ENCODE results near the gene ZNF497.

Gene ZNF497

DNA sequence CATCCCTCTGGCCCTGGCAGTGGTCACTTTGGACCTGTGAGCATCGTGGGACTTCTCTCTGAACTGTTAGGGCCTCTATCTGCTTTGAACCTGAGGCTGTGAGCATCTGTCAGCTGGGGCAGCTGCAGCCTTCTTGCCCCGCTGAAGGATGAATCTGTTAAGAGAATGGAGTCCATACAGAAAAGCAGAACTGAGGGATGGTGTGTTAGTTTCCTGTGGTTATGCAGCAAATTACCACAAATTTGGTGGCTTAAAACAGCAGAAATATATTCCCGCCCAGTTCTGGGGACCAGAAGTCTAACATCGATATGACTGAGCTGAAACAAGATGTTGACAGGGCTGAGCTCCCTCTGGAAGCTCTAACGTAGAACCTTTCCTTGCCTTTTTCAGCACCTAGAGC is 1.6 kb upstream of the ZNF497 start:
- in situ Hi-C loops (cut with HindIII; ENCODE audit: low sequenced_read_pairs), result no loop called here
- TF ChIP-seq, protein P1, sequence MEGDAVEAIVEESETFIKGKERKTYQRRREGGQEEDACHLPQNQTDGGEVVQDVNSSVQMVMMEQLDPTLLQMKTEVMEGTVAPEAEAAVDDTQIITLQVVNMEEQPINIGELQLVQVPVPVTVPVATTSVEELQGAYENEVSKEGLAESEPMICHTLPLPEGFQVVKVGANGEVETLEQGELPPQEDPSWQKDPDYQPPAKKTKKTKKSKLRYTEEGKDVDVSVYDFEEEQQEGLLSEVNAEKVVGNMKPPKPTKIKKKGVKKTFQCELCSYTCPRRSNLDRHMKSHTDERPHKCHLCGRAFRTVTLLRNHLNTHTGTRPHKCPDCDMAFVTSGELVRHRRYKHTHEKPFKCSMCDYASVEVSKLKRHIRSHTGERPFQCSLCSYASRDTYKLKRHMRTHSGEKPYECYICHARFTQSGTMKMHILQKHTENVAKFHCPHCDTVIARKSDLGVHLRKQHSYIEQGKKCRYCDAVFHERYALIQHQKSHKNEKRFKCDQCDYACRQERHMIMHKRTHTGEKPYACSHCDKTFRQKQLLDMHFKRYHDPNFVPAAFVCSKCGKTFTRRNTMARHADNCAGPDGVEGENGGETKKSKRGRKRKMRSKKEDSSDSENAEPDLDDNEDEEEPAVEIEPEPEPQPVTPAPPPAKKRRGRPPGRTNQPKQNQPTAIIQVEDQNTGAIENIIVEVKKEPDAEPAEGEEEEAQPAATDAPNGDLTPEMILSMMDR (IDR thresholded peaks at IDR 0.05; ENCODE audit: low read depth, low read length, missing control alignments), result no peak
- H3K4me3 ChIP-seq (ENCODE audit: low read depth, low read length), result no peak overlapping the region
- no peak for DNase-seq (ENCODE audit: low read depth)

DNA sequence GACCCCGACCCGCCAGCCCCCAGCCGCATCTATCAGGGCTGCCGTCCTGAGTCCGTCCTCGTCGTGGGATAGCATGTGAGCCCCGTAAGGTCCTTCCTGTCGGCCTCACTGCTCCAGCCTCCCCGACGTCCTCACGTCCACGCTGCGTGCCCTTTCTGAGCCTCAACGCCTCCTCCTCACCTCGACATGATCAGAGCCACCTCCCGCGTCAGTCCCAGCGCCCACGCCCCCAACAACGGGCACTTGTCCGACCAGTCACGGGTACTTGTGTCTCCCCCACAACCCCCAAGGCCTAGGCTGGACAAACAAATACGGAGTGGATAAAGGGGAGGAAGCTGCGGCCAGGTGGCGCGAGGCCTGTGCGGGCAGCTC is 665 bp downstream of the ZNF497 start:
- in situ Hi-C loops (cut with HindIII; ENCODE audit: low sequenced_read_pairs), result no loop called here
- peak; percentile 11 for DNase-seq (ENCODE audit: low read depth)
- TF ChIP-seq, protein P1 (IDR thresholded peaks at IDR 0.05; ENCODE audit: low read depth, low read length, missing control alignments), result no peak
- H3K4me3 ChIP-seq (ENCODE audit: low read depth, low read length), result peak overlapping the region; percentile 73

DNA sequence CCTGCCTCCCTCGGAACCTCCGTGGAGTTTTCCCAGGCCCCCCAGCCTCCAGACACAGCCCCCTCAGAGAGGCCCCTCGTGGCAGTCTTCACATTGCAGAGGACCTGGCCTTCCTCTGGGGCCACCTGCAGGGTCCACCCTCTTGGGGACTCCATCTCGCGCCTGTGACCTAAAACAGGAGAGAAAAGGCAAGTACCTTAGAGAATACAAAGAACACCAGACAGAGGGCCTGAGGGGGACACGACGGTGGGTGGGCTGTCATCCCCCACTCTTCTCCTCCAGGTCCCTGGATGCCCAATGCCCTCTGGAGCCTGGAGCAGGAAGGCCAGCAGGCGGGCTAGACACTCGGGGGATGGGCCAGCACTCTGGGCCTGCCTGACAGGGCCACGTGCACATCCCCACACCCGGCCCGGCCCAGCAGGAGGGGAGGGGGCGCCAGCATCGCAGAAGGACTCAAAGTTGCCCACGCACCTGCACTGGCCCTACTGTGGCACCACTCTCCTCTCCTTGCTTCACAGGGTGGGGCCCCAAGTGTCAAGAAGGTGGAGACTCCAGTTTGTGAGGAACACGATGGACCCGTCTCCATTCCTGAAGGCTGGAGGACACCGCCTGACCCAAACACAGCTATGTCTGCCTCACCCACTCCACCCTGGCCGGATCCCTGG is 4.9 kb downstream of the ZNF497 start:
- DNase-seq (ENCODE audit: low read depth), result no peak
- no peak overlapping the region for H3K4me3 ChIP-seq (ENCODE audit: low read depth, low read length)
- TF ChIP-seq, protein P1 (IDR thresholded peaks at IDR 0.05; ENCODE audit: low read depth, low read length, missing control alignments), result no peak
- in situ Hi-C loops (cut with HindIII; ENCODE audit: low sequenced_read_pairs), result no loop called here

DNA sequence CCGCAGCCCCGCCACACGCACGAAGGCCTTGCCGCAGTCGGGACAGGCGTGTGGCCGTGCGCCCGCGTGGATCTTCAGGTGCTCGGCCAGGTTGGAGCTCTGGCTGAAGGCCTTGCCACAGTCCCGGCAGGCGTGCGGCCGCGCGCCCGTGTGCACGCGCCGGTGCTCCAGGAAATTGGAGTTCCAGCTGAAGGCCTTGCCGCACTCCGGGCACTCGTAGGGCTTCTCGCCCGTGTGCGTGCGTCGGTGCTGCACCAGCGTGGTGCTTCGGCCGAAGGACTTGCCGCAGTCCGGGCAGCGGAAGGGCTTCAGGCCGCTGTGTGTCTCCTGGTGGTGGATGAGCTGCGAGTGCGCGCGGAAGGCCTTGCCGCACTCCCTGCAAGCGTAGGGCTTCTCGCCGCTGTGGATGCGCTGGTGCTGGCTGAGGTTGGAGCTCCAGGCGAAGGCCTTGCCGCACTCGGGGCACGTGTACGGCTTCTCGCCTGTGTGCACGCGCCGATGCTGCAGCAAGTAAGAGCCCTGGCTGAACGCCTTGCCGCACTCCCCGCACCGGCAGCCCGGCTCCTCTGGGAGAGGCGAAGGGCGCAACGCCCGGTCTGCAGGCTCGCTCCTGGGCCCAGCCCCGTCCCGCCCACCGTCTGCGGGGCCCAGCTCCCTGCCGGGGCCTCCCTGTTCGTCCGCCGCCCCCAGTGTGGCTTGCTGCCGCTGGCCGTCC is 5.6 kb downstream of the ZNF497 start:
- in situ Hi-C loops (cut with HindIII; ENCODE audit: low sequenced_read_pairs), result no loop called here
- no peak for DNase-seq (ENCODE audit: low read depth)
- no peak overlapping the region for H3K4me3 ChIP-seq (ENCODE audit: low read depth, low read length)
- TF ChIP-seq, protein P1 (IDR thresholded peaks at IDR 0.05; ENCODE audit: low read depth, low read length, missing control alignments), result no peak

DNA sequence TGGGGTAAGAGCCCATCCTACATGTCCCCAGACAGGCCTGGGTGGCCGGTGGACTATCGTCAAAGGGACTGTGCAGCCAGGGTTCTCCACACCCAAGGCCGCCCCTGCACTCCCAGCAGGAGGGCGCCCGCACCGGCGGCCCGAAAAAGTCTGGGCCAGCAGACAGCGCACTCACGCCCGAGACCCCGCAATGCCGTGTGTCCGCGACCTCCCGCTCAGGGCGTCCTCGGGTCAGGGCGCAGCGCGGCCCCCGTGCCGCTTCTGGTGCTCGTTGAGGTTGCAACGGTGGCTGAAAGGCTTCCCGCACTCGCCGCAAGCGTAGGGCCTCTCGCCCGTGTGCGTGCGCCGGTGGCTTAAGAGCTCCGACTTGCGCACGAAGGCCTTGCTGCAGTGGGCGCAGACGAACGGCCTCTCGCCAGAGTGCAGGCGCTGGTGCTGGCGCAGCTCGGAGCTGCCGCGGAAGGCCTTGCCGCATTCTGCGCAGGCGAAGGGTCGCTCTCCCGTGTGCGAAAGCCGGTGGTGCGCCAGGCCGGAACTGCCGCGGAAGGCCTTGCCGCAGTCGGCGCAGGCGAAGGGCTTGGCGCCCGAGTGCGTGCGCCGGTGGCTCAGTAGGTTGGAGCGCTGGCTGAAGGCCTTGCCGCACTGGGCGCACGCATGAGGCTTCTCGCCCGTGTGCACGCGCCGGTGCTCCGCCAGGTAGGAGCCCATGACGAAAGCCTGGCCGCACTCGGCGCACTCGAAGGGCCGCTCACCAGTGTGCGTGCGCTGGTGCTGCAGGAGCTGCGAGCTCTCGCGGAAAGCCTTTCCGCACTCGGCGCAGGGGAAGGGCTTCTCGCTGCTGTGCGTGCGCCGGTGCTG is 6.4 kb downstream of the ZNF497 start:
- no peak overlapping the region for H3K4me3 ChIP-seq (ENCODE audit: low read depth, low read length)
- TF ChIP-seq, protein P1 (IDR thresholded peaks at IDR 0.05; ENCODE audit: low read depth, low read length, missing control alignments), result no peak
- in situ Hi-C loops (cut with HindIII; ENCODE audit: low sequenced_read_pairs), result no loop called here
- DNase-seq (ENCODE audit: low read depth), result no peak

DNA sequence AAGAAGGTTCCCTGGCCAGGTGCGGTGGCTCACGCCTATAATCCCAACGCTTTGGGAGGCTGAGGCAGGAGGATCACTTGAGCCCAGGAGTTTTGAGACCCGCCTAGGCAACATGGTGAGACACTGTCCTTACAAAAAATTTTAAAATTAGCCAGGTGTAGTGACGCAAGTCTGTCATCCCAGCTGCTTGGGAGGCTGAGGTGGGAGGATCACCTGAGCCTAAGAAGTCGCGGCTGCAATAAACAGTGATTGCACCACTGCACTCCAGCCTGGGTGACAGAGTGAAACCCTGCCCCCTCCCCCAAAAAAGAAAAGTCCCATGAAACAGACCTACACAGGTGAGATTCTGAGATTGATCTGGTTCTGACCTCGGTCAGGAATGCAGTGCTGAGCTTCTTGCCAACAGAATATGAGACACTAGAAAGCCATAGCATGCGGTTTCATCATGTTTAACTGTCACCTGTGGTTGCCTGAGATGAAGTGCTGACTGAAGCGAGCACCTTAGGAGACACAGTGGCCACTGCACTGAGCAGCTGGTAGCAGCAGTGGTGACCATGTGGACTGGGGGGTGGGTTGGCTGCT is 7.2 kb downstream of the ZNF497 start:
- in situ Hi-C loops (cut with HindIII; ENCODE audit: low sequenced_read_pairs), result no loop called here
- no peak for DNase-seq (ENCODE audit: low read depth)
- no peak overlapping the region for H3K4me3 ChIP-seq (ENCODE audit: low read depth, low read length)

More for the DNA sequence above, 7.2 kb downstream of the ZNF497 start:
- TF ChIP-seq, protein P1 (IDR thresholded peaks at IDR 0.05; ENCODE audit: low read depth, low read length, missing control alignments), result no peak
